Measurements from ENCODE around the gene ORC2.
"Not testable (repeated sequence)": the region's sequence is repeated elsewhere in the genome, so short reads cannot be mapped to it uniquely, and the experiment has no call there.

ORC2 gene

GRCh38 chr2:200930947-200931626, 32.4 kb downstream of the ORC2 start:
- Histone ChIP-seq H3K4me3 (ENCODE audit: low read depth in 1 of 2, low read length in 2 of 2) (no peak overlapping the region), H3K27me3 (ENCODE audit: low read depth, low read length) (no peaks in the 10 kb centered on the region), H3K36me3 (ENCODE audit: control insufficient read depth in 1 of 2, insufficient read depth in 2 of 2, low read length in 2 of 2) (peaks cover 30 to 32% of the 10 kb centered on the region in 2 donors), H3K27ac (ENCODE audit: low read length) (no peak overlapping the region), H3K4me1 (ENCODE audit: control insufficient read depth in 1 of 2, insufficient read depth in 2 of 2, low read length in 2 of 2) (no peaks in the 10 kb centered on the region), H3K9me3 (ENCODE audit: control insufficient read depth in 1 of 2, low read length in 2 of 2) (no peaks in the 10 kb centered on the region)

DNA sequence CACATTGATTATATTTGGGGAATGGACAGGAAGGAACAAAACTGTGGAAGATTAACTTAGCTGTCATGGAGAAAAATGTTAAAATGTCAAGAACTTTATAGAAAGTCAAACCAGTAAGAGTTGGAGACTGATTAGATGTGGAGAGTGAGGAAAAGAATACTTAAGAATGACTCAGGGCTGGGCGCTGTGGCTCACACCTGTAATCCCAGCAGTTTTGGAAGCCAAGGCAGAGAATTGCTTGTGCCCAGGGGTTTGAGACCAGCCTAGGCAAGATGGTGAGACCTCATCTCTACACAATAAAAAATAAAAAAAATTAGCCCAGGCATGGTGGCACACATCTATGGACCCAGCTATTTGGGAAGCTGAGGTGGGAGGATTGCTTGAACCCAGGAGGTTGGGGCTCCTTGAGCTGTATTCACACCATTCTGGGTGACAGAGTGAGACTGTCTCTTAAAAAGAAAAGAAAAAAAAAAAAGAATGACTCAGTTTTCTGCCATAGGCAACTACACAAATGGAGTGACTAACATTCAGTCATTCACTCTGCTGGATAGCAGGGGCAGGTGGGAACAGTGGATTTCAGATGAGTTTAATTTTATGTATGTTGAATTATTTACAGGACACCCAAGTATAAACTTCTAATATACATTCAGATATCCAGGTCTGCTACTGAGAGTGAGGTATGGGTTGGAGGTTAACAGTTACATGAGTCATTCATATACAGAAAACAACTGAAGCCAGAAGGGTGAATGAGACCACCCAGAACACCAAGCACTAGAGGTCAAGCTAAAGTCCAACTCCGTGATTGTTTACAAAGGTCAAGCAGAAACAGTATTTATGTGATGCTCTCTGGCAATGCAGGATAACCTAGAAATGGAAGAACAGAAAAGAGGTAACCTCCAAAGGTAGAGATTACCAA, 33.9 kb downstream of the ORC2 start:
- Histone ChIP-seq H3K4me3 (ENCODE audit: low read depth in 1 of 2, low read length in 2 of 2) (no peak overlapping the region), H3K9me3 (ENCODE audit: control insufficient read depth in 1 of 2, low read length in 2 of 2) (no peaks in the 10 kb centered on the region), H3K4me1 (ENCODE audit: control insufficient read depth in 1 of 2, insufficient read depth in 2 of 2, low read length in 2 of 2) (no peaks in the 10 kb centered on the region), H3K27me3 (ENCODE audit: low read depth, low read length) (no peaks in the 10 kb centered on the region), H3K27ac (ENCODE audit: low read length) (no peak overlapping the region), H3K36me3 (ENCODE audit: control insufficient read depth in 1 of 2, insufficient read depth in 2 of 2, low read length in 2 of 2) (peaks cover 19 to 24% of the 10 kb centered on the region in 2 donors)

DNA sequence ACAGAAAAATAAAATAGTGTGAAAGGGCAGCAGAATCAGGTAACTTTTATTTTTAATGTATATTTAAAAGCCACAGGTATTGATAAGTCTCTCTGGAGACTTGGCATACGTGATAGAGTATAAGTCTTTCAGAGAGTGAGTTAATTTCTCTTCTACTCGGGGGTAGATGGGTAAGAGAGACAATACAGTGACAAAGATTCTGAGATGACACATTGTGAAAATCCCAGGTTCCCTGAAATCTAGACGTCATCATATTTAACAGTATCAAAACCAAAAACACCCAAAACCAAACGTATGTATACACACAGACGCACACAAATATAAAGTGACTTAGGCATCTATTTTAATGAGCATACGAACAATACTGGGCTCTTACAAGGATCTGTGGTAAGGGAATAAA, 41.0 kb downstream of the ORC2 start:
- no peaks in the 10 kb centered on the region for H3K9me3 ChIP-seq (ENCODE audit: control insufficient read depth in 1 of 2, low read length in 2 of 2)
- H3K4me1 ChIP-seq (ENCODE audit: control insufficient read depth in 1 of 2, insufficient read depth in 2 of 2, low read length in 2 of 2), result no peaks in the 10 kb centered on the region
- no peaks in the 10 kb centered on the region for H3K27me3 ChIP-seq (ENCODE audit: low read depth, low read length)
- H3K27ac ChIP-seq (ENCODE audit: low read length), result no peak overlapping the region
- H3K36me3 ChIP-seq (ENCODE audit: control insufficient read depth in 1 of 2, insufficient read depth in 2 of 2, low read length in 2 of 2), result peaks cover 27 to 57% of the 10 kb centered on the region in 2 donors
- H3K4me3 ChIP-seq (ENCODE audit: low read depth in 1 of 2, low read length in 2 of 2), result no peak overlapping the region

- H3K27me3 ChIP-seq (ENCODE audit: low read depth, low read length), result no peaks in the 10 kb centered on the region
- H3K36me3 ChIP-seq (ENCODE audit: control insufficient read depth in 1 of 2, insufficient read depth in 2 of 2, low read length in 2 of 2), result peaks cover 46 to 65% of the 10 kb centered on the region in 2 donors
- H3K9me3 ChIP-seq (ENCODE audit: control insufficient read depth in 1 of 2, low read length in 2 of 2), result no peaks in the 10 kb centered on the region
- H3K4me3 ChIP-seq (ENCODE audit: low read depth in 1 of 2, low read length in 2 of 2), result no peak overlapping the region
- H3K4me1 ChIP-seq (ENCODE audit: control insufficient read depth in 1 of 2, insufficient read depth in 2 of 2, low read length in 2 of 2), result no peaks in the 10 kb centered on the region
- no peak overlapping the region for H3K27ac ChIP-seq (ENCODE audit: low read length)
Measured at GRCh38 chr2:200913654-200914053, 49.8 kb downstream of the ORC2 start.

GRCh38 chr2:200909958-200910357, 53.5 kb downstream of the ORC2 start:
- no peaks in the 10 kb centered on the region for H3K9me3 ChIP-seq (ENCODE audit: control insufficient read depth in 1 of 2, low read length in 2 of 2)
- no peak overlapping the region for H3K27ac ChIP-seq (ENCODE audit: low read length)
- H3K4me3 ChIP-seq (ENCODE audit: low read depth in 1 of 2, low read length in 2 of 2), result no peak overlapping the region
- no peaks in the 10 kb centered on the region for H3K27me3 ChIP-seq (ENCODE audit: low read depth, low read length)
- H3K4me1 ChIP-seq (ENCODE audit: control insufficient read depth in 1 of 2, insufficient read depth in 2 of 2, low read length in 2 of 2), result no peaks in the 10 kb centered on the region
- peaks cover 36 to 44% of the 10 kb centered on the region in 2 donors for H3K36me3 ChIP-seq (ENCODE audit: control insufficient read depth in 1 of 2, insufficient read depth in 2 of 2, low read length in 2 of 2)

GRCh38 chr2:200905618-200906296, 57.7 kb downstream of the ORC2 start:
- H3K27me3 ChIP-seq (ENCODE audit: low read depth, low read length), result no peaks in the 10 kb centered on the region
- H3K4me1 ChIP-seq (ENCODE audit: control insufficient read depth in 1 of 2, insufficient read depth in 2 of 2, low read length in 2 of 2), result no peaks in the 10 kb centered on the region
- no peaks in the 10 kb centered on the region for H3K9me3 ChIP-seq (ENCODE audit: control insufficient read depth in 1 of 2, low read length in 2 of 2)
- peaks cover 20 to 27% of the 10 kb centered on the region in 2 donors for H3K36me3 ChIP-seq (ENCODE audit: control insufficient read depth in 1 of 2, insufficient read depth in 2 of 2, low read length in 2 of 2)
- H3K4me3 ChIP-seq (ENCODE audit: low read depth in 1 of 2, low read length in 2 of 2), result no peak overlapping the region
- H3K27ac ChIP-seq (ENCODE audit: low read length), result no peak overlapping the region

DNA sequence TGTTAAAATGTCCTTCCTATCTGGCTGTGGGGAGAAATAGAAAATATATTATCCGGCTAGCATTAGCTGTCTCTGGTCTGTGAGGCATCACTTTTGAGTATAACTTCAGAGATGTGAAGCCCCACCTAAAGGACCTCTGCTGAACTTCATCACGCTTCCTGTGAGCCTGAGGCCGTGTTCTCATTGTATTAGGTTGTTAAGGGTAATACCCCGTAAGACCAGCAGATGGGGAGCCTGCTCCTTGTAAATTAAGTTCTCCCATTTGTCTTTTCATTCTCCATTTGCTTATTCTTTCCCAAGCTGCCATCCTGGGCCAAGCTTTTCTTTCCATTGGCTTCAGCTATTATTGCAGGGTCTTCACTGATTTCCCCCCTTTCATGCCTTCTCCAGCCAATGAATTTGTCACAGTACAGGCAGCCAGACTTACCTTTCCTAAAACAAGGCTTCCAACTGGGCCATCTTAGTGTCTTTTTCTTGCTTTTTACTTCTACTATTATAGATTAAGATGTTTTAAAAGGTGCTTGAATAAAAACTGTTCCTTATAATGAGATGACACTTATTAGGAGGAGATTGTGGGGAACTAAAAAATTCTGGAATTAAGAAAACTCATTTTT, 61.9 kb downstream of the ORC2 start:
- Histone ChIP-seq H3K27ac (ENCODE audit: low read length) (no peak overlapping the region), H3K4me1 (ENCODE audit: control insufficient read depth in 1 of 2, insufficient read depth in 2 of 2, low read length in 2 of 2) (no peaks in the 10 kb centered on the region), H3K27me3 (ENCODE audit: low read depth, low read length) (no peaks in the 10 kb centered on the region), H3K36me3 (ENCODE audit: control insufficient read depth in 1 of 2, insufficient read depth in 2 of 2, low read length in 2 of 2) (peaks cover 33 to 48% of the 10 kb centered on the region in 2 donors), H3K4me3 (ENCODE audit: low read depth in 1 of 2, low read length in 2 of 2) (no peak overlapping the region), H3K9me3 (ENCODE audit: control insufficient read depth in 1 of 2, low read length in 2 of 2) (no peaks in the 10 kb centered on the region)

GRCh38 chr2:200899482-200899881, 64.0 kb downstream of the ORC2 start:
- Histone ChIP-seq H3K36me3 (ENCODE audit: control insufficient read depth in 1 of 2, insufficient read depth in 2 of 2, low read length in 2 of 2) (peaks cover 44 to 63% of the 10 kb centered on the region in 2 donors), H3K27me3 (ENCODE audit: low read depth, low read length) (no peaks in the 10 kb centered on the region), H3K4me1 (ENCODE audit: control insufficient read depth in 1 of 2, insufficient read depth in 2 of 2, low read length in 2 of 2) (no peaks in the 10 kb centered on the region), H3K27ac (ENCODE audit: low read length) (no peak overlapping the region), H3K9me3 (ENCODE audit: control insufficient read depth in 1 of 2, low read length in 2 of 2) (no peaks in the 10 kb centered on the region), H3K4me3 (ENCODE audit: low read depth in 1 of 2, low read length in 2 of 2) (no peak overlapping the region)

DNA sequence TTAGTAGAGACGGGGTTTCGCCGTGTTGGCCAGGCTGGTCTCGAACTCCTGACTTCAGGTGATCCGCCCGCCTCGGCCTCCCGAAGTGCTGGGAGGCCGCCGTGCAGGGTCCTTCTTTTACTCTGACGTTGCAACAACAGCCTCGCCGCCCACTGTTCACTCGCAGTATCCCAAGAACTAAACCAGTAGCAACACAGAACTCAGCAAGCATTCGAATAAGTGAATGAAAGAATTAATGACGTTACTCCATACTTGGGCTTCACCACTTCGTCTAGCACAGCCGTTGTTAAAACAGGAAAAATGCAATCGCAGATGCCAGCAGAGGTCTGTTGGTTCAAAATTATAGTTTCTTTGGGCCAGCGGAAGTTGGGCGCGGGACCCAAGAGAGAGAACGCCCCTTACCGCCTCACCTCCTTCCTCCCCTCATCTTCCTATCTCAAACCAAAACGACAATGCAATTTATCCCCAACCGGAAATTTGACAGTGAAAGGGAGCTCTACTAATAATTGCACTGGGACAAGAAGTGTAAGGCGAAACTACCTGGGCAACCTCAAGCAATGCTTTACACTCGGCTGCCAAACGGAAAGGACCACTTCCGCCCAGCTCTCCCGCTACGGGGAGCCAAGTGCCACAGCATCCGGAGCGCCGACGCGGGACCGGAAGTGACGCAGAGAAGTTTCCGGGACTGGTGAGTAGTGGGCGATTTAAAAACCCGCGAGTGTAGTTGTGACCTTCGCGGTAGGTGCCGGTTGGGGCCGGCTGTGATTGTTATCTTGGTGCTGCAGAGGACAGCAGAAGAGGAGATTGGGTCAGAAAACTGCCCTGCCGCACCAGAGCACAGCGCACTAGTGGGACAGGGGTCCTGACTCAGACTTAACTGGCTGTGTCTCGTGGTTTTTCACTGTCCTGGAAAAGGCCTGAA, 74.5 kb downstream of the ORC2 start, which contains the start of the genes NIF3L1 and PPIL3:
Gene NIF3L1, plus strand, starts transcription at position 668 of the 922 bp plus-strand sequence. CDS start 2,573 bp downstream, outside the sequence.
Gene PPIL3, minus strand, starts transcription at position 374 of the 922 bp plus-strand sequence. CDS start 1,462 bp downstream, outside the sequence.
- Histone ChIP-seq H3K4me3 (ENCODE audit: low read depth in 1 of 2, low read length in 2 of 2) (peak within 1 kb of the TSS; percentile 83 to 99), H3K27ac (ENCODE audit: low read length) (peak within 1 kb of the TSS; percentile 100), H3K27me3 (ENCODE audit: low read depth, low read length) (no peaks in the 10 kb centered on the region), H3K36me3 (ENCODE audit: control insufficient read depth in 1 of 2, insufficient read depth in 2 of 2, low read length in 2 of 2) (peaks cover 9 to 17% of the 10 kb centered on the region in 2 donors), H3K4me1 (ENCODE audit: control insufficient read depth in 1 of 2, insufficient read depth in 2 of 2, low read length in 2 of 2) (peaks cover 0 to 24% of the 10 kb centered on the region in 2 donors), H3K9me3 (ENCODE audit: control insufficient read depth in 1 of 2, low read length in 2 of 2) (no peaks in the 10 kb centered on the region)

DNA sequence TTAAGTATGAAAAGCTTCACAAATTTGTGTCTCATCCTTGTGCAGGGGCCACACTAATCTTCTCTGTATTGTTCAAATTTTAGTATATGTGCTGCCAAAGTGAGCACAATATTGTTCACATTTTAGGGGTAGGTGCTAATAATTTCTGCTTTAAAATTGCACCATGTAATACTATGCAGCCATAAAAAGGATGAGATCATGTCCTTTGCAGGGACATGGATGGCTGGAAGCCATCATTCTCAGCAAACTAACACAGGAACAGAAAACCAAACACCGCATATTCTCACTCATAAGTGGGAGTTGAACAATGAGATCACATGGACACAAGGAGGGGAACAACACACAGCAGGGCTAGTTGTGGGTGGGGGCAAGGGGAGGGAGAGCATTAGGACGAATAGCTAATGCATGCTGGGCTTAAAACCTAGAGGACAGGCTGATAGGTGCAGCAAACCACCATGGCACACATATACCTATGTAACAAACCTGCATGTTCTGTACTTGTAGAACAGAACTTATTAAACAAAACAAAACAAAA, 81.7 kb downstream of the ORC2 start:
- not testable (repeated sequence) for H3K27me3 ChIP-seq (ENCODE audit: low read depth, low read length); H3K9me3 ChIP-seq (ENCODE audit: control insufficient read depth in 1 of 2, low read length in 2 of 2); H3K4me3 ChIP-seq (ENCODE audit: low read depth in 1 of 2, low read length in 2 of 2); H3K4me1 ChIP-seq (ENCODE audit: control insufficient read depth in 1 of 2, insufficient read depth in 2 of 2, low read length in 2 of 2); H3K27ac ChIP-seq (ENCODE audit: low read length)
- H3K36me3 ChIP-seq (ENCODE audit: control insufficient read depth in 1 of 2, insufficient read depth in 2 of 2, low read length in 2 of 2), result peaks cover 36 to 49% of the 10 kb centered on the region in 2 donors
